ENCODE data around the gene RXRB. TPM values are rescaled to one million over a fixed set of nuclear protein-coding genes. Genes with fewer than 3 reads are reported as not detected.

Gene RXRB
- polyA plus RNA-seq, 1 donor, result 42.0 TPM

GRCh38 chr6:33211666-33212422 lies 11.4 kb upstream of the RXRB start:
- DNase-seq, result no peak

- no peak for DNase-seq
Observed at GRCh38 chr6:33211136-33211535, 10.7 kb upstream of the RXRB start.

GRCh38 chr6:33209856-33210255 lies 9.4 kb upstream of the RXRB start:
- DNase-seq, result no peak

DNA sequence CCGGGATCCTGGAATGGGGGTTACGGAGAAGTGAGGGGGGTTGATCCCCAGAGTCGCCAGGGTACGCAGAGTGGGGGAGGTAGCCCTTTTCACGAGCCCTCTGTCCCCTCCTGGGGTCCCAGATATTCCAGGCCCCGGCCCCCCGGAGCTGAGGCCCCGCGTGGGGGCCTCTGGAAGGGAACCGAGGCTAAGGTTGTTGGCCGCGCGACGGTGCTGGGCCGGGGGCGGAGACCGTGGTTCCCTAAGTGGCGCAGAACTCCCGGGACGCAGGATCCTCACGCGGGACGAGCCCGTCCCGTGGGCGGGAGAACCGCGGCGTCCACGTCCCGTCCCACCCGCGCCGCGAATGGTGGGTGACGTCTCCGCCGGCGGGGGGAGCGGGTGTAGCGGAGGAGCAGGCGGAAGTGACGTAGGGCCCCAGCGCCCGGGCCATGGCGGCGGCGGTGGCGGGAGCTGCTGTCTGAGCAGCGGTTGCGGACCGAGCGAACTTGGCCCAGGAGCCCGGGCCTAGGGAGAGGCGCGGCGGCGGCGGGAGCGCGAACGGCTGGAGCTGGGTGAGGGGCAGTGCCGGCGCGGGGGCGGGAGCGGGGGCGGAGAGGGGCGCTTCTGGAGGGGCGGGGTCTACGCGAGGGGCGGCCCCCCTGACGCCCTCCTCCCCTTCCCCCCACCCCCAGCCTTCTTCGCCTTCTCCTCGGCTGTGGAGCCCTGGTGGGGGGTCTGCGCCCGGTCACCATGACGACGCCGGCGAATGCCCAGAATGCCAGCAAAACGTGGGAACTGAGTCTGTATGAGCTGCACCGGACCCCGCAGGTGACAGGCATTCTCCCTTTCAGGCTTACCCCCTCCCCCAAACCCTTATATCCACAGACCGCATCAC lies 7.9 kb upstream of the RXRB start, which contains the start of gene RING1:
TSS of gene RING1 (plus strand) at position 410 of the 877 bp plus-strand sequence. CDS start at position 733, 323 bp downstream.
- peak; percentile 91 for DNase-seq

DNA sequence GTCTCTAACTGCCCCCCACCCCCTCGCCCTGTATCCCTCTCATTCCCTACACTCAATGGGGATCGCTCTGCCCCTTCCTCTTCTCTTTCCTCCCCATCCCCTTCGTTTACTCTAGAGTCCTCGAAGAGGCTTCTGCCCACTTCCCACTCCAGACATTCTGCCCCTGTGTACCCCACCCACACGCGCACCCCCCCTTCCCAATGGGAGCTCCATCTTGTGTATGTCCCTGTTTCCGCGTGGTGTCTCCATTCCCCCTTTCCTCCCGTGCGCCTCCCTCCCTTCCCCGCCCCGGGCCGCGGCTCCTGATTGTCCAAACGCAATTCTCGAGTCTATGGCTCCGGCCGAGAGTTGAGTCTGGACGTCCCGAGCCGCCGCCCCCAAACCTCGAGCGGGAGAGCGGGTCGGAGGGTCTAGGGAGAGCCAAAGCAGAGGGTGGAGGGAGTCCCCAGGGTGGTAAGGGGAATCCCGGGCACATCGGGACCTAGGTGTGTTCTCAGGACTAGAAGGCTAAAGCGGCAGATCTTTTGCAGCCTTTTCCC lies 7.2 kb upstream of the RXRB start:
- peak; percentile 69 for DNase-seq

DNA sequence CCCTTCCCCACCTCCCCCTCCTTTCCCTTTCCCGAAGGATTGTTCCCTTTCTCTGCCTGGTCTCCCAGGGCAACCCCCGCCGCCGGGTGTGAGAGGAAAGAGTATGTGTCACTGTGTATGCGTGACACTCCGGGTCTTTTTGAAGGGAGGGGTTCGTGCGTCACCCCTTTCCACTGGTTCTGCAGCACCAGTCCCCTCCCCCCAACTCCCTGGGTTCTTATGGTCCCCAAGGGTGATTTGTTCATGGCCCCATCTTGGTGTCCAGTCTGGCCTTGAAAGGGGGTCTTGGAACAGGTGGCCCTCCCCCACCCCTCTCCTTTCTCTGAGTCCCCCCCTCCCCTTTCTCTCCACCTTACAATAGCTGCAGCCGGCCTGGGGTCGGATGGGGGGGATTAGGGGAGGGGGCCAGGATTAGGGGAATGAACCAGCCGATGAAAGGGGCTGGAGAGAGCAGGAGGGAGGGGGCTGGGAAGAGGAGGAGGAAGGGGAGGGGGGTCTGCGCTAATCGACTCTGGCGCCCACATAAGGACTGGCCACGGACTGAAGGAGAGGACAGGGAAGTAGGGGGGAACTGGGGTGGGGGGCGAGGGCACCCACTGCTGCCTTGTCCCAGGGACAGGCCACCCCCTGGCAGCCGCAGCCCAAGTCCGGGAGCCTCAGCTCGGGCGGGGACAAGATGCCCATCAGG lies 6.5 kb upstream of the RXRB start:
- DNase-seq, result no peak

DNA sequence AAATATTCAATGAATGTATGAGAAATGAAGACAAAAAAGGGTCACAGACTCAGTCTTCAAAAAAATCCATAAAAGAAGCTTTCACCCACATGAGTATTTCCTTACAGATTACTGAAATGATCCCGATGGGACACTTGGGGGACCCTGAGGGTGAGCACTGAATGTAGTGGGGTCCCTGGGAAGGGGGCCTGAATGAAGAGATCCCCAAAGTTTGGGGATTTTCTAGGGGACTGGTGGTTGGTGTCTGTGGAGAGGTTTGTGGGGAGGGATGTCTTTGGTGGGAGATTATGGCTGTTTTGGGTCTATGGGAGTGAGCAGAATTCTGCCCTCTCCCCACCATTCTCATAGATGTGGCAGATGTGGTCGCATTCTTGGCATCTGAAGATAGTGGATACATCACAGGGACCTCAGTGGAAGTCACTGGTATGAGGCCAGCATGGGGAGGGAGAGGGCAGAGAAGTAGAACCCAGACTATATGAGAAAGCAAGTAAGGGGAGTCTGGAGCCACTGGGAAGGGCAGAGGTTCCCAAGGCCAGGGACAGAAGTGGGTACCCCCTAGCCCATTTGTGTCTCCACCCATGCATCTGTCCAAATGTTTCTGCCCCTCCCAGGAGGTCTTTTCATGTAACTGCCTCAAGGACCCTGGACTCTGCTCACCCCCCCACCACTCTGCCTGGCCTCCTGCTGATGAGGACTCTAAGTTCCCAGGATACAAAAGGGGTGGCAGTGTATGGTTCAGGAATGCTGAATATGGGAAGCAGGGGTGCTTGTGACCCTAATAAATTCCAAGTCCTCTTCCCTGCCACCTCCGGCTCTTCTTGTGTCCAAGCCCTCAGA lies 5.8 kb upstream of the RXRB start:
- no peak for DNase-seq

DNA sequence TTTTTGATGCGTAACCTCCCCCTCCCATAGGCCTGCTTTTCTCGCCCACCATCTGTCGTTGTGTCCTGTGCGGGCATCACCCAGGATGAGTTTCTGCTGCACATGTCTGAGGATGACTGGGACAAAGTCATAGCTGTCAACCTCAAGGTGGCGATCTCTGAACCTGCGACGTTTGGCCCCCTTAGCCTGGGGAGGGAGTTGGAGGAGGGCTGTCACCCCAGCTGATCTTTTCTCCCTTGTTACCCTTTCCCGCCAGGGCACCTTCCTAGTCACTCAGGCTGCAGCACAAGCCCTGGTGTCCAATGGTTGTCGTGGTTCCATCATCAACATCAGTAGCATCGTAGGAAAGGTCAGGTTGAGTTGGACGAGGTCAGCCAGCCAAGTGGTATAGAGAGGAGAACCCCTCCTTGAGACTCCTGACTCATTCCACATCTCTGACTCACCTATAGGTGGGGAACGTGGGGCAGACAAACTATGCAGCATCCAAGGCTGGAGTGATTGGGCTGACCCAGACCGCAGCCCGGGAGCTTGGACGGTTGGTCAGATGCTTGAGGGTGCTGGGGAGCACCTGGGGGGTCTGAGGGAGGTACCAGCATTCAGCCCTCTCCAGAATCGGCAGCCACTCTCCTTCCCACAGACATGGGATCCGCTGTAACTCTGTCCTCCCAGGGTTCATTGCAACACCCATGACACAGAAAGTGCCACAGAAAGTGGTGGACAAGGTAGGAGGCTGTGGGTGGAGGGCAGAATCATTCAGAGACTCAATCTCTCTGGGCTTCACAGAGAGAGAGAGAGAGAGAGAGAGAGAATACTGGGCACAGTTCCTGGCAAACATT lies 4.9 kb upstream of the RXRB start:
- no peak for DNase-seq

GRCh38 chr6:33204415-33205190 lies 4.1 kb upstream of the RXRB start, which contains the start of gene HSD17B8:
HSD17B8 (plus strand) TSS chr6:33204655; CDS start chr6:33204669, 14 bp downstream.
- peak; percentile 92 for DNase-seq

GRCh38 chr6:33204165-33204414 lies 3.6 kb upstream of the RXRB start:
- no peak for DNase-seq

DNA sequence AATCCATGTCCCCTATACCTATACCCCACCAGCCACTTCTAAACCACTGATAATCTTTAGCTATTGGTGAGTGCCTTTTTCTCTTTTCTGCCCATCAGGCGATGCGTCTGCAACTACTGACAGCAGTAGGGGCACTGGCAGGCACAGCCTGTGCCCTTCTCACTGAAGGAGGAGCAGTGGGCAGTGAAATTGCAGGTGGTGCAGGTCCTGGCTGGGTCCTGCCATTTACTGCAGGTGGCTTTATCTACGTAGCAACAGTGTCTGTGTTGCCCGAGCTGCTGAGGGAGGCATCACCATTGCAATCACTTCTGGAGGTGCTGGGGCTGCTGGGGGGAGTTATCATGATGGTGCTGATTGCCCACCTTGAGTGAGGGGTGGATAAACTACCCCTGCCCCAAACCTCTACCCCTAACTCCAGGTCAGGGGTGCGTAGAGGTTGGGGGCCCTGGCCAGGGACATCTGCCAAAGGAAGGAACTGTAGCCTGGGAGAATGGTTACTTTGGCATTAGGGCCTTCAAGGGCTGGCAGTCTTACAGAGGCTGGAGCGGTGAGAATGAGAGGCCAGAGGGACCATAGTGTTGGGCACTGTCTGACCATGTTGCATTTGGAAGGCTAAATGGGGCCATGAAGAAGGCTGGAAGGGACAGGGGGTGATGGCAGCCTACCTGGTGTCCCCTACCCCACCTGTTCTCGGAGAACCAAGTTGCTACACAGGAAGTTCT lies 3.1 kb upstream of the RXRB start:
- no peak for DNase-seq

- DNase-seq, result no peak
Observed at GRCh38 chr6:33202799-33203198, 2.3 kb upstream of the RXRB start.

DNA sequence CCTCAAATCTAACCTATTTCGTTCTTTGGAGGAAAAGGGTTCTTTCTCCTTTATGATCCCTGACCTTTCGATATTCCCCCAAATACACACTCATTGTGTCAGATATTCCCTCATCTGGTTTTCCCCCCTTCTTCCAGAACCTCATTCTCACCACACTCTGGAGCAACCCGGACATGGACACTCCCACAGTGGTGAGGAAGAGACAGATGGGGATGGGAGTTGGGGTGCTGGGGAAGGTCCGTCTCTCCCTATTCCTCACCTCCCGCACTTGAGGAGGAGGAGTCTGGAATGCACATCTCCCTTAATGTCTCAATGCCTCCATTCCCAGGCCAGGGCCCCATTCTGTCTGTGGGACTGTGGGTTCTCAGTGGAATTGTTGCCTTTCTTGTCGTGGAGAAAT lies 1.5 kb upstream of the RXRB start:
- DNase-seq, result no peak

DNA sequence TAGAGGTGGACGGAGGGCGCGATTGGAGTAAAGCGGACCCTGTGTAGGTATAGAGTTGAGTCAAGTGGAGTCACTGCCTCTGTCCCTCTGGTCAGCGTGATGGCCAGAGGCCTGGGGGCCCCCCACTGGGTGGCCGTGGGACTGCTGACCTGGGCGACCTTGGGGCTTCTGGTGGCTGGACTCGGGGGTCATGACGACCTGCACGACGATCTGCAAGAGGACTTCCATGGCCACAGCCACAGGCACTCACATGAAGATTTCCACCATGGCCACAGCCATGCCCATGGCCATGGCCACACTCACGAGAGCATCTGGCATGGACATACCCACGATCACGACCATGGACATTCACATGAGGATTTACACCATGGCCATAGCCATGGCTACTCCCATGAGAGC lies 681 bp upstream of the RXRB start:
- DNase-seq, result no peak

DNA sequence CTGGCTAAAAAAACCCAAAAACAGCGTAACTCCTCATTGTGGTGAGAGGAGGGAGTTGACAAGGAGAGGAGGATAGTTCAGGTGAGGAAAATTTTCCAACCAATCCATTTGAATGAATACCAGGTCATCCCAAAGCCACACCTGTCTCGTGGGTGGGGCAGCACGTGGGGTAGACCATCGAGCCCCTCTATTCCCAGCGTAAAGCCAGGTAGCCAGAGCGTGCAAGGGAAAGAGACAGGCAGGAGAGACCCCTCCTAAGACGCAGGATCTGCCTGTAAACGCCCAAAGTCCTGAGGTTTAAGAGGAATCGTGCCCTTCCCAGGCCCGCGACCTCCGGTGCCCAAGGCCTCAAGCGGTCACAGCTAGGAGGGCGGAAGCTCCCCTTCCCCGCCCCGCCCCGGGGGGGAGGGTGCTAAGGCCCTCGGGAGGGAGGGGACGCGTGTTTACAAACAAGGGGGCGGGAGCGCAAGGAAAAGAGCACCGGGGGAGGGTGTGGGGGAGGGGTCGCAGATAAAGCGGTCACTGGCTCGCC lies 712 bp downstream of the RXRB start:
- DNase-seq, result peak; percentile 56

GRCh38 chr6:33198853-33199436 lies 1.5 kb downstream of the RXRB start:
- DNase-seq, result no peak

DNA sequence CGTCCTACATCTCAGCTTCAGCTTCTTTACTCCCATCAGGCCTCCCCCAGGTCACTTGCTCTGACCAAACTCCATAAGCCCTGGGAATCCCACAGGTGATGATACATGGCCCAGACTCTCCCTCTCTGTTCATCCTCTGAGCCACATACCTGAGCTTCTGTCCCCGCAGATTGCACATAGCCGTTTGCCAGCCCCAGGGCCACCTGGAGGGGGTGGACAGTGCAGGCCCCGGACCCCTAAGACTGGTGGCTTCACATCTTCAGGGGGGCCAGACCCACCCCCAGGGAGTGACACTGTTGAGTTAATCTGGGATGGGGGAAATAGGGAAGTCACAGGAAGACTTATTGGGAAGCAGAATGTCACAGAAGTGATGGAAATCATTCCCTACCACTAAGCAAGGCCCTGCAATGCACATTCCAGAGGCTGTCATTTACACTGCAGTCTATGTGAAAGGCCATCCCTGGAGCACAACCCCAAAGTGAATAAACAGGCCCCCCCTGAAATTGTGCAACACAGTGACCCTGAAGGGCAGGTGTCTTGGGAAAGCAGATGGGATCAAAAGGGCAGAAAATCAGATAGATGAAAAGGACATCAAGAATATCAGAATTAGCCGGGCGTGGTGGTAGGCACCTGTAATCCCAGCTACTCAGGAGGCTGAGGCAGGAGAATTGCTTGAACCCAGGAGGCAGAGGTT lies 2.2 kb downstream of the RXRB start:
- no peak for DNase-seq

DNA sequence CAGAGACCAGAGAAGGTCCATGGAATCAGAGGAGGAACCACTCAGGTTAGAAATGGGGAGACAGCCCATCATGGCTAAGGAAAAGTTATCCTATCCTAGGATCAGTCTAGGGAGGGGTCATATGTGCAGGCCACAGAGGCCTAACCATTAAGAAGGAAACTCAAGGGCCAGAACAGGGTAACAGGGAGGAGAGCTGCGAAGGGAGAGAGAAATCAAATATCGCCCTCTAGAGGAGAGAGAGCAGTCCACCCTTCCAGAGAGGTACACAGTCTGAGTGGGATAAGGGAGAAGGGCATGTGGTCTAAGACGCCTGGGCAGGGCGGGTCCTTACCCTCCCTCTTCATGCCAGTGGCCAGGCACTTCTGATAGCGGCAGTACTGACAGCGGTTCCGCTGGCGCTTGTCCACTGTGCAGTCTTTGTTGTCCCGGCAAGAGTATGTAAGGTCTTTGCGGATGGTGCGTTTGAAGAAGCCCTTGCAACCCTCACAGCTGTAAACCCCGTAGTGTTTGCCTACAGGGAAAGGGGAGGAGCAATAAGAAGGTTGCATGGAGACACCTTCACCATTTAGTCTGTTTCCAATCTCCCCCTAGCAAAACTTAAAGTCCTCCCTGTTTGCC lies 2.9 kb downstream of the RXRB start:
- DNase-seq, result no peak

Data from hindlimb muscle (tissue), 1 donor.